ENCODE data around the gene PKNOX2. TPM values are rescaled to one million over a fixed set of nuclear protein-coding genes. Genes with fewer than 3 reads are reported as not detected.

Gene PKNOX2
- total RNA-seq, 4 donors from 2014 or later, result 1.5 to 4.6 (median 2.8) TPM

DNA sequence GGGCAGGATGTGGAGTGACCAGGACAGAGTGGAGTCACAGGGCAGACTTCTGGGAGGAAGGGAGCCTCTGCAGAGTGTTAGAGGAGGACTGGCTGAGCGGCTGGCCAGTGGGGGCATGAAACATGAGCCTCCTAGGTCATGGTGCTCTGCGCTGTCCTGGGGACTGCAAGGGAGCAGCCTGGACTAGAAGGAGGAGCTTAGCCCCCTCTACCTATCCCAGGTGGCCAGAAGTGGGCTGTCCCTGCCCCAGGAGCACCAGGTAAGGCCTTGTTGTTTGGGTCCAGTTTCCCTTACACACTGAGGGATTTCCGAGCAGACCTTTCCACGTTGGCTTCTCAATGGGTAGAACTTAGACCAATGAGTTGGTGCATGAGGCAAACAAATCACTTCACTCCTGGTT is 7.4 kb downstream of the PKNOX2 start:
- H3K4me3 ChIP-seq (ENCODE audit: low read depth, poor library complexity, severe bottlenecking), result no peak overlapping the region
- TF ChIP-seq, protein P1, sequence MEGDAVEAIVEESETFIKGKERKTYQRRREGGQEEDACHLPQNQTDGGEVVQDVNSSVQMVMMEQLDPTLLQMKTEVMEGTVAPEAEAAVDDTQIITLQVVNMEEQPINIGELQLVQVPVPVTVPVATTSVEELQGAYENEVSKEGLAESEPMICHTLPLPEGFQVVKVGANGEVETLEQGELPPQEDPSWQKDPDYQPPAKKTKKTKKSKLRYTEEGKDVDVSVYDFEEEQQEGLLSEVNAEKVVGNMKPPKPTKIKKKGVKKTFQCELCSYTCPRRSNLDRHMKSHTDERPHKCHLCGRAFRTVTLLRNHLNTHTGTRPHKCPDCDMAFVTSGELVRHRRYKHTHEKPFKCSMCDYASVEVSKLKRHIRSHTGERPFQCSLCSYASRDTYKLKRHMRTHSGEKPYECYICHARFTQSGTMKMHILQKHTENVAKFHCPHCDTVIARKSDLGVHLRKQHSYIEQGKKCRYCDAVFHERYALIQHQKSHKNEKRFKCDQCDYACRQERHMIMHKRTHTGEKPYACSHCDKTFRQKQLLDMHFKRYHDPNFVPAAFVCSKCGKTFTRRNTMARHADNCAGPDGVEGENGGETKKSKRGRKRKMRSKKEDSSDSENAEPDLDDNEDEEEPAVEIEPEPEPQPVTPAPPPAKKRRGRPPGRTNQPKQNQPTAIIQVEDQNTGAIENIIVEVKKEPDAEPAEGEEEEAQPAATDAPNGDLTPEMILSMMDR (IDR thresholded peaks at IDR 0.05), result no peak
- no peak for TF ChIP-seq POLR2A (IDR thresholded peaks at IDR 0.05)
- peak in 1 of 2 donors; percentile 57 for DNase-seq (ENCODE audit: low spot score in 2 of 2)
- intact Hi-C loops (cut with DNase I; ENCODE audit: low total_unique reads), result no loop called here
- 90 to 95% methylated on average over 4 of the region's 4 CpGs for WGBS, 2 donors

DNA sequence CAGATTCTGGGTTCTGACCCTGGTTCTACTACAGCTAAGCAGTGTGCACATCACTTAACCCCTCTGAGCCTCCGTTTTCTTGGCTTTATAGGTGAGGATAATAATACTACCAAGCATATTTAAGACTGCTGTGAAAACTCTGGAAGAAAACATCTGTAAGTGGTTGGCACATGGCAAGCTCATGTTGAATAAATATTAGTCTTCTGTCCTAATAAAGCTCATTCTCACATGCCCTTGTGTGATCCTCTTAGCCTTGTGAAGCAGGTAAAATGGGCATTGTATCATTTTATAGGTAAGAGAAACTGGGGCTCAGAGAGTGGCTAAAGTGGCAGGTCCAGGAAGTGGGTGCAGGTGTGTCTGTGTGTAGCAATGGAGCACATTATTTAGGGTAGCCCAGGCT is 8.5 kb downstream of the PKNOX2 start:
- H3K4me3 ChIP-seq (ENCODE audit: low read depth, poor library complexity, severe bottlenecking), result no peak overlapping the region
- intact Hi-C loops (cut with DNase I; ENCODE audit: low total_unique reads), result no loop called here
- no peak for DNase-seq (ENCODE audit: low spot score in 2 of 2)
- TF ChIP-seq, protein P1 (IDR thresholded peaks at IDR 0.05), result no peak
- no peak for TF ChIP-seq POLR2A (IDR thresholded peaks at IDR 0.05)
- 81 to 91% methylated on average over 1 of the region's 1 CpG for WGBS, 2 donors

DNA sequence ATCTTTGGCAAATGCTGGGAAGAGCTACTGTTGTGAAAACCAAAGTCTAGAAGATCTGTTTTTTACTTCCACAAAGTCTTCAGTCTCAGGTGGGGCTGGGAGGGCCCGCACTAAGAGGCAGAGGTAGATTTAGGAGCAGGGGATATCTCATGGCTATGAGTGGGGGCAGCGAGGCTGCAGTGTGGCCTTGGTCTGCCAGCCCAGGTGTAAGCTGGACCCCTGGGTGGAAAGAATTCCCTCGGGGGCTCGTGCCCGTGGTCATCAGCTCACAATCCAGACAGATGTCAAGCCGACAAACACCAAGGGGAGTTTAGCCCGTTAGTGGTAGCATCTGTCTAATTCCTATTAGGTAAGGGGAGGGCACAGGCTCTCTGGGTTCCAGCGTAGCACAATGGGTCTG is 9.0 kb downstream of the PKNOX2 start:
- intact Hi-C loops (cut with DNase I; ENCODE audit: low total_unique reads), result no loop called here
- 87 to 91% methylated on average over 8 of the region's 8 CpGs for WGBS, 2 donors
- no peak overlapping the region for H3K4me3 ChIP-seq (ENCODE audit: low read depth, poor library complexity, severe bottlenecking)
- DNase-seq (ENCODE audit: low spot score in 2 of 2), result no peak
- TF ChIP-seq, protein P1 (IDR thresholded peaks at IDR 0.05), result no peak
- no peak for TF ChIP-seq POLR2A (IDR thresholded peaks at IDR 0.05)

DNA sequence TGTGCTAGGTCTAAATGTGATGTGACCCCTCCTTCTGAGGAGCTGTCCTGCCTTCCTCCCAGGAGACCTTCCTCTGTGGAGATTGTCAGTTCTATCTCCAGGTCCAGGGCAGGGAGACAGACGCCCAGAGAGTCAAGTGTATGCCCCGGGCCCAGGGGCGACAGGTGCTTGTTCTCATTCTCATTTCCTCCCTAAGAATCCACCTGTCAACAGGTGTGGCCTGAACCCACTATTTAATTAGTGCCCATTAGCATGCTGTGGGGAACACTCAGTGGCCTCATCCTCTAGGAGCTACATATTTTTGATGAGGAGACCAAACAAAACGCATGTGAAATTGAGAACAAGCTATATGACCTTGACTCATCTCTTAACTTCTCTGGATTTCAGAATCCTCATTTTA is 9.5 kb downstream of the PKNOX2 start:
- no peak overlapping the region for H3K4me3 ChIP-seq (ENCODE audit: low read depth, poor library complexity, severe bottlenecking)
- intact Hi-C loops (cut with DNase I; ENCODE audit: low total_unique reads), result no loop called here
- no peak for TF ChIP-seq POLR2A (IDR thresholded peaks at IDR 0.05)
- TF ChIP-seq, protein P1 (IDR thresholded peaks at IDR 0.05), result no peak
- DNase-seq (ENCODE audit: low spot score in 2 of 2), result peak in 1 of 2 donors; percentile 43
- 97 to 100% methylated on average over 2 to 4 of the region's 4 CpGs for WGBS, 2 donors

DNA sequence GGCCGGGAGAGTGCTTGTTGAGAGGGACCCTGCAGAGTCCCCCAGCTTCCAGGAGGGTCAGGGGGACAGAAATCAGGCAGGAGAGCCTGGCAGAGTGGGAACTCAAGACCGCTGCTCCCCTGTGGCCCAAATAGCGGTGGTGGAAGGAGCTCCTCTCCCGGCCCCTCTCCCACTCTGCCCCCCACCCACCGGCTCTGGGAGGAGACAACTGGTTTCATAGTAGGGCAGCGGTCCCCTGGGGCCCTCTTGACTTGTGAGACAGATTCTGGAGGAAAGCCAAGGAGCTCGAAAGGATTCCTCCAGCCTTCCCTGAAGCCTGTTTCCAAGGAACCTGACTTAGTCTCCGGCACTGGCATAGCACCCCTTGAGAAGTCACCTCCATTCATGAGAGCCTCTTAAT is 10.1 kb downstream of the PKNOX2 start:
- intact Hi-C loops (cut with DNase I; ENCODE audit: low total_unique reads), result no loop called here
- no peak overlapping the region for H3K4me3 ChIP-seq (ENCODE audit: low read depth, poor library complexity, severe bottlenecking)
- DNase-seq (ENCODE audit: low spot score in 2 of 2), result no peak
- TF ChIP-seq, protein P1 (IDR thresholded peaks at IDR 0.05), result no peak
- TF ChIP-seq POLR2A (IDR thresholded peaks at IDR 0.05), result no peak
- 78 to 85% methylated on average over 6 to 8 of the region's 8 CpGs for WGBS, 2 donors

DNA sequence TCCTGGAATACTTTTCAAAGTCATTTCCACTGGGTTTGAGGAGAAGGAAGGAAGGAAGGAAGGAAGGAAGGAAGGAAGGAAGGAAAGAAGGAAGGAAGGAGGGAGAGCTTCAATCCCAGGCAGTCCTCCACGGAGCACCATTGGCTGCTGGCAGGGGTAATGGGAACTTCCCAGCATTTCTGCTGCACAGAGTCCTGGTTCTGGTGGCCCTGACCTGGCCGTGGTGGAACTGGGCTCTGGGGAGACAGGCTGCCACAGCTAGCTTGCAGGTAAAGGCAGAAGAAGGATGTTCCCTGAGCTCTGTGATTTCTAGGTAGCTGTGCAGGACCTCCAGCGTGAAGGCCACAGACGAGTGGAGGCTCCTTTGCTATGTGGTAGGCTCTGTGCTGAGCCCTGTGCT is 10.6 kb downstream of the PKNOX2 start:
- DNase-seq (ENCODE audit: low spot score in 2 of 2), result no peak
- WGBS, 2 donors, result 88 to 90% methylated on average over 4 of the region's 4 CpGs
- TF ChIP-seq, protein P1 (IDR thresholded peaks at IDR 0.05), result no peak
- TF ChIP-seq POLR2A (IDR thresholded peaks at IDR 0.05), result no peak
- intact Hi-C loops (cut with DNase I; ENCODE audit: low total_unique reads), result no loop called here
- no peak overlapping the region for H3K4me3 ChIP-seq (ENCODE audit: low read depth, poor library complexity, severe bottlenecking)

All from lower leg skin (tissue), 4 donors.